HepG2 (cell line): ENCODE data around the gene CROCC. TPM values are rescaled to one million over a fixed set of nuclear protein-coding genes. Genes with fewer than 3 reads are reported as not detected.
A peak's percentile ranks its signal among the peaks of the same experiment; 100 is the strongest.
"Not testable (repeated sequence)": the region's sequence is repeated elsewhere in the genome, so short reads cannot be mapped to it uniquely, and the experiment has no call there.

Experiments used
- ATAC-seq: fragments of 200-7000 bp; cut with Tn5 transposase; 3 replicates; pipeline ENCODE4 v1.9.1; 2020; ENCODE audit warnings: mild to moderate bottlenecking, moderate library complexity
- BruUV-seq: library from RNA; stranded (reverse); fragments of 400-500 nt; replicated peaks from 2 replicates; lab custom pipeline; 2021; lab: Mats Ljungman, UMichigan
- CTCF ChIA-PET: fragments of 300-600 bp; formaldehyde crosslinking; extraction: SDS; loops from one replicate; lab custom pipeline; 2021; ENCODE audit warnings: low total read pairs, inconsistent platforms, low intra/inter-chr PET ratio; lab: Yijun Ruan, JAX
- POLR2A ChIA-PET: fragments of 350-600 bp; sonication (Branson Sonifier 250); formaldehyde crosslinking; loops from one replicate; lab custom pipeline; 2020; ENCODE audit warnings: antibody characterized with exemption, inconsistent platforms; lab: Yijun Ruan, JAX
- DNase-seq: peaks from one replicate; pipeline ENCODE4 v3.0.0-alpha.2; 2015; ENCODE audit warnings: low spot score
- FAIRE-seq: peaks from 3 replicates; lab custom pipeline; 2011; peaks lifted over from hg19 to GRCh38; lab: Jason Lieb, UNC
- H2AFZ ChIP-seq: one replicate; pipeline ENCODE4 v1.6.1; 2011; ENCODE audit warnings: low read length, inconsistent platforms
- H3K27ac ChIP-seq: fragments of 300-600 bp; 3 replicates; pipeline ENCODE4 v1.8.0; 2011; ENCODE audit warnings: mixed run types, mild to moderate bottlenecking, mixed read lengths, low read length, inconsistent platforms; ENCODE audit not compliant: insufficient read depth; ENCODE audit errors: extremely low read length
- H3K27me3 ChIP-seq, 2 experiments: fragments of 200-600 bp in 1 of 2; 2 replicates in 1 of 2; 3 replicates in 1 of 2; pipeline versions ENCODE4 v1.6.0 to v1.8.0; 2011; ENCODE audit warnings: low read length in 2 of 2, mild to moderate bottlenecking in 2 of 2, moderate library complexity in 2 of 2, inconsistent platforms in 1 of 2; ENCODE audit not compliant: insufficient read depth in 2 of 2, control insufficient read depth in 1 of 2
- H3K36me3 ChIP-seq, 2 experiments: fragments of 200-600 bp in 1 of 2; replicated peaks in 1 of 2; 2 replicates in 1 of 2; 3 replicates in 1 of 2; pipeline versions ENCODE4 v1.5.1 to v1.8.0; 2011; ENCODE audit warnings: low read length in 2 of 2, inconsistent platforms in 1 of 2; ENCODE audit not compliant: insufficient read depth in 2 of 2, control insufficient read depth in 1 of 2
- H3K4me1 ChIP-seq: 2 replicates; pipeline ENCODE4 v1.5.1; 2012; ENCODE audit warnings: low read length, inconsistent platforms; ENCODE audit not compliant: insufficient read depth
- H3K4me2 ChIP-seq: 2 replicates; pipeline ENCODE4 v1.6.0; 2011; ENCODE audit warnings: low read depth, low read length, inconsistent platforms
- H3K4me3 ChIP-seq, 3 experiments: fragments of 200-600 bp in 1 of 3; sonication (generic), shearing (Covaris generic) in 1 of 3; replicated peaks in 1 of 3; 2 replicates each; pipeline ENCODE4 v1.5.1; 2011 to 2016; ENCODE audit warnings: low read length in 3 of 3, inconsistent platforms in 2 of 3, low read depth in 2 of 3, mild to moderate bottlenecking in 2 of 3, control low read depth in 1 of 3, mixed read lengths in 1 of 3; ENCODE audit not compliant: insufficient read depth in 1 of 3
- H3K79me2 ChIP-seq: one replicate; pipeline ENCODE4 v1.6.1; 2011; ENCODE audit warnings: low read length, inconsistent platforms; ENCODE audit not compliant: insufficient read depth
- H3K9ac ChIP-seq: 2 replicates; pipeline ENCODE4 v1.6.0; 2011; ENCODE audit warnings: mild to moderate bottlenecking, low read depth, low read length, inconsistent platforms; ENCODE audit not compliant: insufficient read depth
- H3K9me3 ChIP-seq: 2 replicates; pipeline ENCODE4 v1.5.1; 2012; ENCODE audit warnings: mild to moderate bottlenecking, low read length
- H4K20me1 ChIP-seq: 2 replicates; pipeline ENCODE4 v1.6.0; 2011; ENCODE audit warnings: inconsistent platforms, mild to moderate bottlenecking, low read length, moderate library complexity; ENCODE audit not compliant: insufficient read depth
- KDM1A ChIP-seq: IDR thresholded peaks from 2 replicates; pipeline ENCODE4 v1.6.1; 2016; ENCODE audit warnings: missing compliant biosample characterization
- KDM2A ChIP-seq: sonication (generic); formaldehyde crosslinking; IDR thresholded peaks from 2 replicates; pipeline ENCODE4 v1.4.0; 2020; ENCODE audit warnings: low read depth, missing genetic modification reagents, borderline replicate concordance
- MED1 ChIP-seq: sonication (generic); formaldehyde crosslinking; IDR thresholded peaks from 2 replicates; pipeline ENCODE4 v1.4.0; 2020; ENCODE audit warnings: missing genetic modification reagents
- RCOR2 ChIP-seq: IDR thresholded peaks from 2 replicates; pipeline ENCODE4 v1.6.1; 2016; ENCODE audit warnings: missing biosample characterization, missing genetic modification reagents
- SALL1 ChIP-seq: sonication (generic); formaldehyde crosslinking; IDR thresholded peaks from 2 replicates; pipeline ENCODE4 v1.8.0; 2022; ENCODE audit warnings: mild to moderate bottlenecking, missing genetic modification reagents
- SAP130 ChIP-seq: IDR thresholded peaks from 2 replicates; pipeline ENCODE4 v1.6.1; 2016; ENCODE audit warnings: low read depth
- STAG1 ChIP-seq: sonication (generic); formaldehyde crosslinking; IDR thresholded peaks from 2 replicates; pipeline ENCODE4 v1.4.0; 2020; ENCODE audit warnings: missing genetic modification reagents
- ZBTB7B ChIP-seq: sonication (generic); formaldehyde crosslinking; IDR thresholded peaks from 2 replicates; pipeline ENCODE4 v1.4.0; 2020; ENCODE audit warnings: missing genetic modification reagents
- ZNF768 ChIP-seq: sonication (generic); formaldehyde crosslinking; IDR thresholded peaks from 2 replicates; pipeline ENCODE4 v1.4.0; 2020; ENCODE audit warnings: missing genetic modification reagents
- WGBS: methylation state at CpG from one replicate; pipeline ENCODE4 v1.1.6; 2017; ENCODE audit warnings: low lambda C conversion rate; 5-methylcytosine and 5-hydroxymethylcytosine counted together
- in situ Hi-C: cut with HindIII; loops from 2 replicates; pipeline ENCODE4 v1.10.0; 2017; ENCODE audit warnings: low pct_unique_long_range_greater_than_20kb; ENCODE audit not compliant: extremely low pct_ligation_motif_present
- intact Hi-C: fragments of 100-400 bp; cut with micrococcal nuclease; formaldehyde crosslinking; loops from one replicate; pipeline ENCODE4 v1.10.0; 2022; ENCODE audit not compliant: unreplicated experiment
- polyA plus RNA-seq, 8 experiments: library from polyadenylated mRNA; depleted of rRNA in 3 of 8; stranded (reverse) in 7 of 8; unstranded in 1 of 8; fragments of >200 nt; fragmentation: Illumina TruSeq in 4 of 8; extraction: Trizol in 4 of 8; gene quantifications; 2 replicates each; pipeline versions ENCODE4 v1.2.1 to v1.2.3, GENCODE V29; 2011 to 2016; ENCODE audit warnings: low read depth in 4 of 8, missing spikeins in 1 of 8, mixed read lengths in 1 of 8; ENCODE audit not compliant: insufficient read depth in 1 of 8
- total RNA-seq, 5 experiments: library from RNA; depleted of rRNA; stranded (reverse); fragments of >200 nt; fragmentation: Illumina TruSeq; extraction: Trizol; gene quantifications; 2 replicates each; pipeline ENCODE4 v1.2.3, GENCODE V29; 2016; ENCODE audit warnings: low read depth in 1 of 5
- TF ChIP-seq, protein P1 (sequence below): sonication (generic); formaldehyde crosslinking; IDR thresholded peaks from 2 replicates; pipeline ENCODE4 v1.5.0; 2020; ENCODE audit warnings: mild to moderate bottlenecking, missing genetic modification reagents, moderate library complexity
- TF ChIP-seq, protein P2 (sequence below), 2 experiments: sonication (generic) in 1 of 2; formaldehyde crosslinking in 1 of 2; IDR thresholded peaks; 2 replicates each; pipeline versions ENCODE4 v1.4.0 to v1.6.1; 2018 to 2020; ENCODE audit warnings: missing genetic modification reagents in 2 of 2, borderline replicate concordance in 1 of 2, low read depth in 1 of 2, mild to moderate bottlenecking in 1 of 2, missing biosample characterization in 1 of 2

Gene CROCC
- total and polyA plus RNA-seq, 2 of the 13 experiments (the other 11 are each of a cell fraction or from before 2014, with no cell fraction given), result 7.8 to 15.5 TPM

DNA sequence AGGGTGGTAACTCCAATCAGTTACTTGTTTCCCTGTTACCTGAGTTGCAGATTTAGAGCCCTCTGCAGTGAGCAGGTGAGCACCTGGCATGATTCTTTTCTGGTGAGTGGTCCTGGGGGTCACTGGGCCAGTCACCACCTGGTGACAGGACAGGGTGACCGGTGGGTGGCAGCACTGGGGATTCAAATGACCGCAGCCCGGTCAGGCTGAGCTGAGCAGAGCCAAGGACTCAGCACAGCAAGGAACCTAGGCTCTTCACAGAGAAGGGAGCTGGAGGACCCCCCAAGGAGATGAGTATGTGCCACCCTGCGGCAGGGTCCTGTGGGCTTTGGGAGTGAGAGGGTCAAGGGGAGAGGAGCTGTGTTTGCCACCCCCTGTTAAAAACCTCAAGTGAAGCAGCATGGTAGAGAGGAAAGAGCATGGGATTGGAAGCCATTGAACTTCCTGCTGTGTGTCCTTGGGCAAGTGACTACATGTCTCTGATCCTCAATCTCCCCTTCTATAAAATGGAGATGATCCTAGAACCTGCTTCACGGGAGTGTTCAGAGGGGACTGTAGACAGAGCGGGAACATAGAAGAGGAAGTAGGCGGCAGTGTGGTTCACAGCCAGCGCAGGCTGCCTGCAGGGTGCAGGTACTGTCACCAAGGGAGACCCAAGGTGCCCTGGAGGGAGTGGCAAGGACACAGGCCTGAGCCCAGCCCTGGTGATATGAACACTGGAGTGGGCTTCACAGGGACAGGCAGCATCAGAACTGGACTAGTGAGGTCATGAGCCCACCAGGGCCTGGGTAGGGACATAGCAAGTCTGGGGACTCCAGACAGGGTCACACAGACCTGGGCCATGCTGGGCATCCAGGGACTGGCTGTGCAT lies 9.6 kb upstream of the CROCC start:
- in situ Hi-C loops, H3K27me3 ChIP-seq, H3K9ac ChIP-seq, H3K4me2 ChIP-seq, H3K79me2 ChIP-seq, DNase-seq, H3K36me3 ChIP-seq, intact Hi-C loops, H3K27ac ChIP-seq, BruUV-seq, H3K4me3 ChIP-seq, CTCF ChIA-PET, H2AFZ ChIP-seq, H4K20me1 ChIP-seq, H3K9me3 ChIP-seq: not testable (repeated sequence)
- ATAC-seq (peak; percentile 72), FAIRE-seq (peak; percentile 23)
- 11% methylated on average over 4 of the region's 8 CpGs for WGBS
- POLR2A ChIA-PET, result interaction anchor here (1.0 kb wide), 1 partner anchor 205 kb away, joined by 3 read pairs; no protein-coding TSS in a partner anchor
- peaks cover 39% of the 10 kb centered on the region for H3K4me1 ChIP-seq
- 0 out of 2 replicates have a peak, but pooled peaks have one; percentile 15 for TF ChIP-seq SALL1 (CRISPR knock-in tag)
- TF ChIP-seq ZNF768 (CRISPR knock-in tag), result peak; percentile 92
- TF ChIP-seq RCOR2 (CRISPR knock-in tag), result 0 out of 2 replicates have a peak, but pooled peaks have one; percentile 14
- TF ChIP-seq MED1 (CRISPR knock-in tag), result peak; percentile 19; the same call in 1 of the 2 replicates
- 0 out of 2 replicates have a peak, but pooled peaks have one; percentile 20 for TF ChIP-seq KDM2A (CRISPR knock-in tag)
- peak; percentile 65 for TF ChIP-seq ZBTB7B (CRISPR knock-in tag)
- TF ChIP-seq SAP130, result 0 out of 2 replicates have a peak, but pooled peaks have one; percentile 11
- TF ChIP-seq, protein P1, sequence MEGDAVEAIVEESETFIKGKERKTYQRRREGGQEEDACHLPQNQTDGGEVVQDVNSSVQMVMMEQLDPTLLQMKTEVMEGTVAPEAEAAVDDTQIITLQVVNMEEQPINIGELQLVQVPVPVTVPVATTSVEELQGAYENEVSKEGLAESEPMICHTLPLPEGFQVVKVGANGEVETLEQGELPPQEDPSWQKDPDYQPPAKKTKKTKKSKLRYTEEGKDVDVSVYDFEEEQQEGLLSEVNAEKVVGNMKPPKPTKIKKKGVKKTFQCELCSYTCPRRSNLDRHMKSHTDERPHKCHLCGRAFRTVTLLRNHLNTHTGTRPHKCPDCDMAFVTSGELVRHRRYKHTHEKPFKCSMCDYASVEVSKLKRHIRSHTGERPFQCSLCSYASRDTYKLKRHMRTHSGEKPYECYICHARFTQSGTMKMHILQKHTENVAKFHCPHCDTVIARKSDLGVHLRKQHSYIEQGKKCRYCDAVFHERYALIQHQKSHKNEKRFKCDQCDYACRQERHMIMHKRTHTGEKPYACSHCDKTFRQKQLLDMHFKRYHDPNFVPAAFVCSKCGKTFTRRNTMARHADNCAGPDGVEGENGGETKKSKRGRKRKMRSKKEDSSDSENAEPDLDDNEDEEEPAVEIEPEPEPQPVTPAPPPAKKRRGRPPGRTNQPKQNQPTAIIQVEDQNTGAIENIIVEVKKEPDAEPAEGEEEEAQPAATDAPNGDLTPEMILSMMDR, result peak; percentile 69
- TF ChIP-seq, protein P2, sequence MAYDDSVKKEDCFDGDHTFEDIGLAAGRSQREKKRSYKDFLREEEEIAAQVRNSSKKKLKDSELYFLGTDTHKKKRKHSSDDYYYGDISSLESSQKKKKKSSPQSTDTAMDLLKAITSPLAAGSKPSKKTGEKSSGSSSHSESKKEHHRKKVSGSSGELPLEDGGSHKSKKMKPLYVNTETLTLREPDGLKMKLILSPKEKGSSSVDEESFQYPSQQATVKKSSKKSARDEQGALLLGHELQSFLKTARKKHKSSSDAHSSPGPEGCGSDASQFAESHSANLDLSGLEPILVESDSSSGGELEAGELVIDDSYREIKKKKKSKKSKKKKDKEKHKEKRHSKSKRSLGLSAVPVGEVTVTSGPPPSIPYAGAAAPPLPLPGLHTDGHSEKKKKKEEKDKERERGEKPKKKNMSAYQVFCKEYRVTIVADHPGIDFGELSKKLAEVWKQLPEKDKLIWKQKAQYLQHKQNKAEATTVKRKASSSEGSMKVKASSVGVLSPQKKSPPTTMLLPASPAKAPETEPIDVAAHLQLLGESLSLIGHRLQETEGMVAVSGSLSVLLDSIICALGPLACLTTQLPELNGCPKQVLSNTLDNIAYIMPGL (CRISPR knock-in tag; IDR thresholded peaks at IDR 0.05; ENCODE audit: borderline replicate concordance in 1 of 2, low read depth in 1 of 2), result 0 out of 4 replicates have a peak, but pooled peaks of 1 of the 2 experiments have one; percentile 23
- peak; percentile 17; the same call in 1 of the 2 replicates for TF ChIP-seq STAG1
- 0 out of 2 replicates have a peak, but pooled peaks have one; percentile 7 for TF ChIP-seq KDM1A (CRISPR knock-in tag)

DNA sequence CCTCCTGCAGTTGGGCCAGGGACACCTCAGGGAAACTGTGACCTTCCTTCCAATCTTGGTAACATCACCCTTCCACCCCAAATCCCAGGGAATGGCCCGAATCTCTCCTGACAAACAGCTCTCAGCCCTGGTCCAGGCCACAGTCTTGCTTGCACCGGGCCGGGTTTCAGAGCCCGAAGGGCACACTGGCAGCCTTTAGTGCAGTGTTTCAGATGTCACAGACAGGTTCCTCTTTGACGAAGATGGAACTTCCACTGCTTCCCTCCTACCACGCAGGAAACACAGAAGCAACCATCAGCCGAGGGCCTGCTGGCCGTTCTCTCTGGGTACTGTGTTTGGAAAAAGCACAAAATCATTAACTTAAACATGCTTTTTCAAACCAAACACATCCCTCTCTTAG lies 9.0 kb upstream of the CROCC start:
- intact Hi-C loops, FAIRE-seq, H3K9me3 ChIP-seq, in situ Hi-C loops, H2AFZ ChIP-seq, H4K20me1 ChIP-seq, H3K79me2 ChIP-seq, H3K9ac ChIP-seq, CTCF ChIA-PET, BruUV-seq, H3K36me3 ChIP-seq, H3K27ac ChIP-seq, H3K27me3 ChIP-seq, DNase-seq, ATAC-seq: not testable (repeated sequence)
- POLR2A ChIA-PET, result interaction anchor here (1.0 kb wide), 1 partner anchor 205 kb away, joined by 3 read pairs; no protein-coding TSS in a partner anchor
- Histone ChIP-seq H3K4me2 (peak overlapping the region; percentile 93; the same call in 1 of the 2 replicates), H3K4me1 (peaks cover 39% of the 10 kb centered on the region), H3K4me3 (peak overlapping the region in 1 of 3 experiments; percentile 84; a peak in 1 of 6 replicates)
- 35% methylated on average over 5 of the region's 8 CpGs for WGBS
